NCI-H2107 treated with DMSO at 0.1 percent for 48 hours (cell line): ENCODE data around the gene HIPK2.
"Not testable (repeated sequence)": the region's sequence is repeated elsewhere in the genome, so short reads cannot be mapped to it uniquely, and the experiment has no call there.

Experiments used
- DNase-seq: peaks from one replicate; lab custom pipeline; 2025; ENCODE audit not compliant: unreplicated experiment; lab: John Stamatoyannopoulos, UW

HIPK2 gene

GRCh38 chr7:139557857-139558581, 219.8 kb downstream of the HIPK2 start:
- DNase-seq: no peak

GRCh38 chr7:139553991-139554700, 223.7 kb downstream of the HIPK2 start:
- DNase-seq: not testable (repeated sequence)

DNA sequence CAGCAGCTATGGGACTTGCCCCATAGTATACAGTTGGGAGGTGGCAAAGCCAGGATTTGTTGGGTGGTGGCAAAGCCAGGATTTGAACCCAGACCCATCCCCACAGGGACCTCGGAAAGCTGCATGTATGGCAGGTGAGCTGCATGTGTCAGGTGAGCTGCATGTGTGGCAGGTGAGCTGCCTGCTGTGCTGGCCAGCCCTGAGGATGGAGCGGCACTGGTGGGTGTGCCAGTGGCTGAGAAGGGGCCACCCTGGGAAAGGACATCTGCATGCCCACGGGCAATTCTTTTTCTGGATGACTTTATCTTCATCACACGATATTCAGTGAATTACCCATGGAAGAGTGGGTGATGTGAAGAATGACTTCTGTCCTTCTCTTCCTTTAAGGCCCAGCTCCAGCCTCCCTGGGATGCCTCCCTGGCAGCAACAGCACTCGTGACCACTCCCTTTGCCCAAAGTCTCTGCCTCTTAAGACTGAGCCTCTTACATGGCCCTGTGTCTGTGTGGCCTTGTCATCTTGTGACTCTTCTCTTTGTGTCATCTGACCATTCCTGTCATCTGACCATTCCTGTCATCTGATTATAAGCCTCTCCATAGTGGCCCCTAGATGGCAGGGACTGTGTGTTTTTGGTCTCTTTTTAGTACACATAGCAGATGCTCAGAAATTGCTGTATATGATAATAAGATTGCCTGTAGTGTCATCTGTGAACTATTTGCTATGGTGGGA, 229.3 kb downstream of the HIPK2 start:
- no peak for DNase-seq

- DNase-seq: no peak
These were observed 233.2 kb downstream of the HIPK2 start for GRCh38 chr7:139544645-139545044.

- DNase-seq: no peak
These were observed 233.8 kb downstream of the HIPK2 start for GRCh38 chr7:139543801-139544603.

- no peak for DNase-seq
These were observed 235.3 kb downstream of the HIPK2 start for GRCh38 chr7:139542308-139543151.

GRCh38 chr7:139541600-139542307, 236.0 kb downstream of the HIPK2 start:
- DNase-seq: no peak

- DNase-seq: no peak
These were observed 237.6 kb downstream of the HIPK2 start for GRCh38 chr7:139540203-139540602.

GRCh38 chr7:139538881-139539635, 238.7 kb downstream of the HIPK2 start:
- no peak for DNase-seq

DNA sequence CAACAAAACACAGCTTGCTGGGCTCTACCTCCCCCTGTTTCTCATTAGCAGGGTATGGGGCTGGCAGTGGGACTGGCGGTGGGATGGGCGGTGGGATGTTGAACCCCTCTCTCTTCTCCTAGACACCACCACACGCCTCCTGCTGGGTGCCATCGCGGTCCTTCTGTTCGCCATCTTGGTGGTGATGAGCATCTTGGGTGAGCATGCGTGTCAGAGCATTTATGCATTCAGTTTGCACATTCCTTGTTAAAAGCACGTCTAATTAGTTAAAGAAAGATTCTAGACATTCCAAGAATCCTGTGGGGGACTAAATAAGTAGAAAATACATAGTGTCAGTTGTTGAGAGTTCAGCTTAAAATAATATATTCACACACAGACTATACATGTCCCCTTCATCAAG, 241.6 kb downstream of the HIPK2 start:
- DNase-seq: no peak

- DNase-seq: no peak
These were observed 242.7 kb downstream of the HIPK2 start for GRCh38 chr7:139534966-139535651.

DNA sequence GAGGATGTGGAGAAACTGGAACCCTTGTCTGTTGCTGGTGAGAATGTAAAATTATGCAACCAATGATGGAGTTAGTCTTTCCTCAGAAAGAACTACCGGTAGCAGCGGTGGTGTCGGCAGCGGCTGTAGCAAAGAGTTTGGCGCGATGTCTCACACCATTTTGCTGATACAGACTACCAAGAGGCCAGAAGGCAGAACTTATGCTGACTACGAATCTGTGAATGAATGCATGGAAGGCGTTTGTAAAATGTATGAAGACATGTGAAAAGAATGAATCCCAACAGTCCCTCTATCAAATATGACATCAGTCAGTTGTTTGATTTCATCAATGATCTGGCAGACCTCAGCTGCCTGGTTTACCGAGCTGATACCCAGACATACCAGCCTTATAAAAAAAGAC, 243.7 kb downstream of the HIPK2 start:
- DNase-seq: no peak

DNA sequence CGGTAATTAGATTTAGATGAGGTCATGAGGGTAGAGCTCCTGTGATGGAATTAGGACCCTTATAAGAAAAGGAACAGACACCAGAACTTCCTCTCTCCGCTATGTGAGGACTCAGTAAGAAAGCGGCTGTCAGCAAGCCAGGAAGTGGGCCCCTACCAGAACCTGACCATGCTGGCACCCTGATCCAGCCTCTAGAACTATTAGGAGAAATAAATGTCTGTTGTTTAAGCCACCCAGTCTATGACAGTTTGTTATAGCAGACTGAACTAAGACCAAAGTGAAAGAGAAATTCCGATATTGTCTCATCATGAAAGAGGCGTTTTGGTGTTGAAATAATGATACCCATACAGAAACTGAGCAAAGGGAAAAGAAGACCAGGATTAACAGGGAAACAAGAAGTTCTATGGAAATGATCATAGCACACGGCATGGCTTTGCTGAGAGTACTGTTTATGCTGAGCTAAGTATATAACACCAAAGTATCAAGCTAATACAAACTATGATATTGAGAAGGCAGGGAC, 245.1 kb downstream of the HIPK2 start:
- DNase-seq: no peak

DNA sequence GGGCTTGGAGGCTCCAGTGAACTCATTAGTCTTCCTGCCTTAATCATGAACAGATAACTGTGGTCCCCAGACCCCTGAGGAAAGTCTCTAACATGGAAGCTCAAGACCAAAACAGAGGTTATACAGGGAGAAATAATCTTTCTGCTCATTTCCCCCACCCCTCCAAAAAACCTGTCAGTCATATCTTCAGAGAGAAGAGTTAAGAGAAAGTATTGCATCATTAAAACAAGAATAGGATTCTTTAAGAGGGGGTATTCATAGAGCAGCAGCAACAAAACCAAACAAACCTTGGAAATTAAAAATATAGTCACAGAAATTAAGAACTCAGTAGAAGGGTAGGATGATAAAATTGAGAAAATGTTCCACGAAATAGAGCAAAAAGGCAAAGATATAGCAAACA, 246.7 kb downstream of the HIPK2 start:
- DNase-seq: no peak

GRCh38 chr7:139526578-139527544, 250.9 kb downstream of the HIPK2 start:
- DNase-seq: no peak

GRCh38 chr7:139525750-139526149, 252.0 kb downstream of the HIPK2 start:
- no peak for DNase-seq

DNA sequence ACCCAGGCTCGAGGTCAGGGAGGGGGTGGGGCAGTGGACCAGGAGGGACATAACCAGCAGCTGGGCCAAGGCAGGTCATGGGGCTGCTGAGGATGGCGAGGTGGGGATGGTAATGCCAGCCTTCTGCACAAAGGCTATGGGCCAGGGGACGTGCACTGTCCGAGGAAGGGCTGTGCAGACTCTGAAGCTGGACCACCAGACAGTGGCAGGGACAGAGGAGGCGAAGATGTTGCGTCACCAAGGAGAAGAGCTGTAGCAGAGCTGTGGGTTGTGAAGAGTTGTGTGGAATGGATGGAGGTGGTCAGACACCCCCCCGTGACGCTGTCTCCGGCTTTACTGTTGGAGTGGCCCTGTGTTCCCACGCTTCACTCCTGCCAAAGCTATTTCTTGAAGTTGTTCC, 252.6 kb downstream of the HIPK2 start:
- DNase-seq: no peak
